Embryonic facial prominence (tissue), 1 donor: ENCODE data around the gene SHISA8.
"Not testable (repeated sequence)": the region's sequence is repeated elsewhere in the genome, so short reads cannot be mapped to it uniquely, and the experiment has no call there.

Source experiments
- DNase-seq: peaks from one replicate; pipeline ENCODE4 v3.0.0-alpha.2; 2016; ENCODE audit errors: extremely low spot score

The SHISA8 gene

GRCh38 chr22:41899110-41899509 lies 15.8 kb downstream of the SHISA8 start:
- DNase-seq: no peak

GRCh38 chr22:41898645-41899044 lies 16.2 kb downstream of the SHISA8 start:
- DNase-seq: no peak

GRCh38 chr22:41893591-41894375 lies 21.1 kb downstream of the SHISA8 start:
- DNase-seq: no peak

GRCh38 chr22:41892721-41893120 lies 22.2 kb downstream of the SHISA8 start:
- DNase-seq: no peak

- DNase-seq: no peak
These were observed 23.5 kb downstream of the SHISA8 start for GRCh38 chr22:41891407-41891806.

- no peak for DNase-seq
These were observed 26.2 kb downstream of the SHISA8 start for GRCh38 chr22:41888627-41889200.

- no peak for DNase-seq
These were observed 29.4 kb downstream of the SHISA8 start for GRCh38 chr22:41885516-41885915.

- no peak for DNase-seq
These were observed 29.8 kb downstream of the SHISA8 start for GRCh38 chr22:41885116-41885515.

- DNase-seq: no peak
These were observed 31.5 kb downstream of the SHISA8 start for GRCh38 chr22:41883400-41883799.

- DNase-seq: no peak
These were observed 34.2 kb downstream of the SHISA8 start for GRCh38 chr22:41880653-41881052.

- DNase-seq: no peak
These were observed 38.2 kb downstream of the SHISA8 start for GRCh38 chr22:41876675-41877074.

GRCh38 chr22:41876275-41876674 lies 38.6 kb downstream of the SHISA8 start:
- no peak for DNase-seq

GRCh38 chr22:41875531-41876270 lies 39.2 kb downstream of the SHISA8 start:
- DNase-seq: no peak

- no peak for DNase-seq
These were observed 40.8 kb downstream of the SHISA8 start for GRCh38 chr22:41874090-41874489.

GRCh38 chr22:41873391-41873790 lies 41.5 kb downstream of the SHISA8 start:
- DNase-seq: no peak

GRCh38 chr22:41870786-41871185 lies 44.1 kb downstream of the SHISA8 start:
- no peak for DNase-seq

GRCh38 chr22:41870081-41870480 lies 44.8 kb downstream of the SHISA8 start:
- not testable (repeated sequence) for DNase-seq

- DNase-seq: no peak
These were observed 46.3 kb downstream of the SHISA8 start for GRCh38 chr22:41868556-41868955.

GRCh38 chr22:41863472-41863871 lies 51.4 kb downstream of the SHISA8 start:
- no peak for DNase-seq

- DNase-seq: no peak
These were observed 52.2 kb downstream of the SHISA8 start for GRCh38 chr22:41862530-41863266.

- DNase-seq: no peak
These were observed 52.7 kb downstream of the SHISA8 start for GRCh38 chr22:41862160-41862529.
